HepG2 (cell line): ENCODE data around the gene UBE2QL1. TPM values are rescaled to one million over a fixed set of nuclear protein-coding genes. Genes with fewer than 3 reads are reported as not detected.

Source experiments
- ATAC-seq: fragments of 200-7000 bp; cut with Tn5 transposase; 3 replicates; pipeline ENCODE4 v1.9.1; 2020; ENCODE audit warnings: mild to moderate bottlenecking, moderate library complexity
- BruUV-seq: library from RNA; stranded (reverse); fragments of 400-500 nt; replicated peaks from 2 replicates; lab custom pipeline; 2021; lab: Mats Ljungman, UMichigan
- CTCF ChIA-PET: fragments of 300-600 bp; formaldehyde crosslinking; extraction: SDS; loops from one replicate; lab custom pipeline; 2021; ENCODE audit warnings: low total read pairs, inconsistent platforms, low intra/inter-chr PET ratio; lab: Yijun Ruan, JAX
- POLR2A ChIA-PET: fragments of 350-600 bp; sonication (Branson Sonifier 250); formaldehyde crosslinking; loops from one replicate; lab custom pipeline; 2020; ENCODE audit warnings: antibody characterized with exemption, inconsistent platforms; lab: Yijun Ruan, JAX
- DNase-seq: peaks from one replicate; pipeline ENCODE4 v3.0.0-alpha.2; 2015; ENCODE audit warnings: low spot score
- FAIRE-seq: peaks from 3 replicates; lab custom pipeline; 2011; peaks lifted over from hg19 to GRCh38; lab: Jason Lieb, UNC
- H2AFZ ChIP-seq: one replicate; pipeline ENCODE4 v1.6.1; 2011; ENCODE audit warnings: low read length, inconsistent platforms
- H3K27ac ChIP-seq: fragments of 300-600 bp; 3 replicates; pipeline ENCODE4 v1.8.0; 2011; ENCODE audit warnings: mixed run types, mild to moderate bottlenecking, mixed read lengths, low read length, inconsistent platforms; ENCODE audit not compliant: insufficient read depth; ENCODE audit errors: extremely low read length
- H3K27me3 ChIP-seq, 2 experiments: fragments of 200-600 bp in 1 of 2; 2 replicates in 1 of 2; 3 replicates in 1 of 2; pipeline versions ENCODE4 v1.6.0 to v1.8.0; 2011; ENCODE audit warnings: low read length in 2 of 2, mild to moderate bottlenecking in 2 of 2, moderate library complexity in 2 of 2, inconsistent platforms in 1 of 2; ENCODE audit not compliant: insufficient read depth in 2 of 2, control insufficient read depth in 1 of 2
- H3K36me3 ChIP-seq, 2 experiments: fragments of 200-600 bp in 1 of 2; replicated peaks in 1 of 2; 2 replicates in 1 of 2; 3 replicates in 1 of 2; pipeline versions ENCODE4 v1.5.1 to v1.8.0; 2011; ENCODE audit warnings: low read length in 2 of 2, inconsistent platforms in 1 of 2; ENCODE audit not compliant: insufficient read depth in 2 of 2, control insufficient read depth in 1 of 2
- H3K4me1 ChIP-seq: 2 replicates; pipeline ENCODE4 v1.5.1; 2012; ENCODE audit warnings: low read length, inconsistent platforms; ENCODE audit not compliant: insufficient read depth
- H3K4me2 ChIP-seq: 2 replicates; pipeline ENCODE4 v1.6.0; 2011; ENCODE audit warnings: low read depth, low read length, inconsistent platforms
- H3K4me3 ChIP-seq, 3 experiments: fragments of 200-600 bp in 1 of 3; sonication (generic), shearing (Covaris generic) in 1 of 3; replicated peaks in 1 of 3; 2 replicates each; pipeline ENCODE4 v1.5.1; 2011 to 2016; ENCODE audit warnings: low read length in 3 of 3, inconsistent platforms in 2 of 3, low read depth in 2 of 3, mild to moderate bottlenecking in 2 of 3, control low read depth in 1 of 3, mixed read lengths in 1 of 3; ENCODE audit not compliant: insufficient read depth in 1 of 3
- H3K79me2 ChIP-seq: one replicate; pipeline ENCODE4 v1.6.1; 2011; ENCODE audit warnings: low read length, inconsistent platforms; ENCODE audit not compliant: insufficient read depth
- H3K9ac ChIP-seq: 2 replicates; pipeline ENCODE4 v1.6.0; 2011; ENCODE audit warnings: mild to moderate bottlenecking, low read depth, low read length, inconsistent platforms; ENCODE audit not compliant: insufficient read depth
- H3K9me3 ChIP-seq: 2 replicates; pipeline ENCODE4 v1.5.1; 2012; ENCODE audit warnings: mild to moderate bottlenecking, low read length
- H4K20me1 ChIP-seq: 2 replicates; pipeline ENCODE4 v1.6.0; 2011; ENCODE audit warnings: inconsistent platforms, mild to moderate bottlenecking, low read length, moderate library complexity; ENCODE audit not compliant: insufficient read depth
- CEBPB ChIP-seq: IDR thresholded peaks from 2 replicates; pipeline ENCODE4 v1.6.1; 2011; ENCODE audit warnings: low read depth, low read length, improper control_type of control experiment, borderline replicate concordance
- FOXA3 ChIP-seq: IDR thresholded peaks from 2 replicates; pipeline ENCODE4 v1.6.1; 2016; ENCODE audit warnings: missing genetic modification reagents, missing compliant biosample characterization
- HNF1A ChIP-seq, 2 experiments: sonication (generic) in 1 of 2; formaldehyde crosslinking in 1 of 2; IDR thresholded peaks; 2 replicates each; pipeline versions ENCODE4 v1.4.0 to v1.6.1; 2016 to 2020; ENCODE audit warnings: borderline replicate concordance in 1 of 2, low read depth in 1 of 2, mild to moderate bottlenecking in 1 of 2, missing genetic modification reagents in 1 of 2
- PAX8 ChIP-seq: sonication (generic); formaldehyde crosslinking; IDR thresholded peaks from 2 replicates; pipeline ENCODE4 v1.8.0; 2022; ENCODE audit warnings: mild to moderate bottlenecking, missing genetic modification reagents, borderline replicate concordance
- PRDM15 ChIP-seq: sonication (generic); formaldehyde crosslinking; IDR thresholded peaks from 2 replicates; pipeline ENCODE4 v1.4.0; 2020; ENCODE audit warnings: missing genetic modification reagents
- SRF ChIP-seq: IDR thresholded peaks from 2 replicates; pipeline ENCODE4 v1.6.1; 2011; ENCODE audit warnings: mild to moderate bottlenecking, low read depth, low read length, moderate library complexity
- TCF7 ChIP-seq: sonication (generic); IDR thresholded peaks from 2 replicates; pipeline ENCODE4 v1.6.1; 2016; ENCODE audit warnings: antibody characterized with exemption, low read depth
- TOPORS ChIP-seq: sonication (generic); formaldehyde crosslinking; IDR thresholded peaks from 2 replicates; pipeline ENCODE4 v1.8.0; 2023; ENCODE audit warnings: mild to moderate bottlenecking, missing genetic modification reagents
- ZBTB3 ChIP-seq: sonication (generic); formaldehyde crosslinking; IDR thresholded peaks from 2 replicates; pipeline ENCODE4 v1.4.0; 2020; ENCODE audit warnings: low read depth, mild to moderate bottlenecking, moderate library complexity, missing genetic modification reagents, borderline replicate concordance
- ZNF484 ChIP-seq: sonication (generic); formaldehyde crosslinking; IDR thresholded peaks from 2 replicates; pipeline ENCODE4 v1.5.1; 2020; ENCODE audit warnings: mild to moderate bottlenecking, low read depth, missing genetic modification reagents, borderline replicate concordance
- ZNF703 ChIP-seq: sonication (generic); formaldehyde crosslinking; IDR thresholded peaks from 2 replicates; pipeline ENCODE4 v1.5.1; 2020; ENCODE audit warnings: missing genetic modification reagents, mild to moderate bottlenecking, moderate library complexity, borderline replicate concordance
- ZNF790 ChIP-seq: sonication (generic); formaldehyde crosslinking; IDR thresholded peaks from 2 replicates; pipeline ENCODE4 v1.8.0; 2022; ENCODE audit warnings: missing genetic modification reagents, mild to moderate bottlenecking, borderline replicate concordance
- ZXDC ChIP-seq: sonication (generic); formaldehyde crosslinking; IDR thresholded peaks from 2 replicates; pipeline ENCODE4 v1.5.0; 2020; ENCODE audit warnings: mild to moderate bottlenecking, missing genetic modification reagents
- WGBS: methylation state at CpG from one replicate; pipeline ENCODE4 v1.1.6; 2017; ENCODE audit warnings: low lambda C conversion rate; 5-methylcytosine and 5-hydroxymethylcytosine counted together
- in situ Hi-C: cut with HindIII; loops from 2 replicates; pipeline ENCODE4 v1.10.0; 2017; ENCODE audit warnings: low pct_unique_long_range_greater_than_20kb; ENCODE audit not compliant: extremely low pct_ligation_motif_present
- intact Hi-C: fragments of 100-400 bp; cut with micrococcal nuclease; formaldehyde crosslinking; loops from one replicate; pipeline ENCODE4 v1.10.0; 2022; ENCODE audit not compliant: unreplicated experiment
- polyA plus RNA-seq, 8 experiments: library from polyadenylated mRNA; depleted of rRNA in 3 of 8; stranded (reverse) in 7 of 8; unstranded in 1 of 8; fragments of >200 nt; fragmentation: Illumina TruSeq in 4 of 8; extraction: Trizol in 4 of 8; gene quantifications; 2 replicates each; pipeline versions ENCODE4 v1.2.1 to v1.2.3, GENCODE V29; 2011 to 2016; ENCODE audit warnings: low read depth in 4 of 8, missing spikeins in 1 of 8, mixed read lengths in 1 of 8; ENCODE audit not compliant: insufficient read depth in 1 of 8
- total RNA-seq, 5 experiments: library from RNA; depleted of rRNA; stranded (reverse); fragments of >200 nt; fragmentation: Illumina TruSeq; extraction: Trizol; gene quantifications; 2 replicates each; pipeline ENCODE4 v1.2.3, GENCODE V29; 2016; ENCODE audit warnings: low read depth in 1 of 5

UBE2QL1 gene
- total and polyA plus RNA-seq, 2 of the 13 experiments (the other 11 are each of a cell fraction or from before 2014, with no cell fraction given), result not detected

GRCh38 chr5:6535594-6535993, 86.9 kb downstream of the UBE2QL1 start (continued):
- TF ChIP-seq HNF1A (IDR thresholded peaks at IDR 0.05; ENCODE audit: low read depth) (0 out of 2 replicates have a peak, but pooled peaks have one; percentile 10), HNF1A (CRISPR knock-in tag; IDR thresholded peaks at IDR 0.05; ENCODE audit: borderline replicate concordance) (no peak), ZNF703 (CRISPR knock-in tag) (no peak), FOXA3 (CRISPR knock-in tag) (peak; percentile 47; the same call in 1 of the 2 replicates), SRF (no peak), TCF7 (peak; percentile 43; the same call in 1 of the 2 replicates), ZNF790 (no peak)
- TF ChIP-seq, all 625 proteins: peak for 7

GRCh38 chr5:6539060-6539459, 90.4 kb downstream of the UBE2QL1 start:
- no peaks in the 10 kb centered on the region for H3K9me3 ChIP-seq
- H4K20me1 ChIP-seq, result no peaks in the 10 kb centered on the region
- no peak overlapping the region for H3K4me2 ChIP-seq
- H3K36me3 ChIP-seq, result no peaks in the 10 kb centered on the region
- intact Hi-C loops (no loop called here), in situ Hi-C loops (no loop called here)
- H3K4me3 ChIP-seq, result no peak overlapping the region
- no peak overlapping the region for H3K9ac ChIP-seq
- no peak overlapping the region for H2AFZ ChIP-seq
- ChIA-PET CTCF (no interaction called here), POLR2A (no interaction called here)
- H3K27ac ChIP-seq, result no peak overlapping the region
- DNase-seq (no peak), FAIRE-seq (no peak), ATAC-seq (no peak)
- no peaks in the 10 kb centered on the region for H3K79me2 ChIP-seq
- BruUV-seq, result no TSS peak
- 3% methylated on average over 1 of the region's 1 CpG for WGBS
- no peaks in the 10 kb centered on the region for H3K27me3 ChIP-seq
- H3K4me1 ChIP-seq, result 0 out of 2 replicates have a peak, but pooled peaks cover 6% of the 10 kb centered on the region
- no peak for TF ChIP-seq PAX8 (CRISPR knock-in tag)
- no peak for TF ChIP-seq ZNF484 (CRISPR knock-in tag)
- no peak for TF ChIP-seq PRDM15 (CRISPR knock-in tag)
- TF ChIP-seq CEBPB, result no peak
- TF ChIP-seq ZBTB3 (CRISPR knock-in tag), result no peak
- no peak for TF ChIP-seq TOPORS (CRISPR knock-in tag)
- TF ChIP-seq ZXDC (CRISPR knock-in tag), result no peak
